Measurements from ENCODE around the gene LRRC30.

DNA sequence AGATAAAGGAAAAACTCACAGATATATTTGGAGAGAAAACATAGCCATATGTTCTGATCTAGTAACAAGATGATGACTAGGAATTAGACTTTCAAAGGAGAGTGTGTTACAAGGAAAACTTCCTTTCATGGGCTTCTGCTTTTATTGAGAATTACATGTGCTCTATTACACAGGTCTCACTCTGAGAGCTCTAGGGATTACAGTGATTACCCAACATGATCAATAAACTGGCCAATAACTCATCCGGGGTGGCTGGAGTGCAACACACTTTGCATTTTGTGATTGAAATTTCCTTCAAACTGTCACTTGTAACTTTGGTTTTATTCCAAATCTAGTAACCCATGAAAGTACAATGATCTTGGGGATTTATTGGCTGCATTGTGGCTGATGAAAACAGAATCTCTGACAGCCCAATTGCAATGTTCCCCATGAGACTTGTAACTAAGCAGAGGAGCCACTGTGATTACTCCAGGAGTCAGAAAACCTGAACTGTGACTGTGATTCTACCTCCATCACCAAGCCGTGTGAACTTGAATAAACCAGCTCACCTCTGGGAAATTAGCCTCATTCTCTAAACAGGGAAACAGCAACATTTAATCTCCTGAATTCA is 40.2 kb upstream of the LRRC30 start:
- TF ChIP-seq, protein P1, sequence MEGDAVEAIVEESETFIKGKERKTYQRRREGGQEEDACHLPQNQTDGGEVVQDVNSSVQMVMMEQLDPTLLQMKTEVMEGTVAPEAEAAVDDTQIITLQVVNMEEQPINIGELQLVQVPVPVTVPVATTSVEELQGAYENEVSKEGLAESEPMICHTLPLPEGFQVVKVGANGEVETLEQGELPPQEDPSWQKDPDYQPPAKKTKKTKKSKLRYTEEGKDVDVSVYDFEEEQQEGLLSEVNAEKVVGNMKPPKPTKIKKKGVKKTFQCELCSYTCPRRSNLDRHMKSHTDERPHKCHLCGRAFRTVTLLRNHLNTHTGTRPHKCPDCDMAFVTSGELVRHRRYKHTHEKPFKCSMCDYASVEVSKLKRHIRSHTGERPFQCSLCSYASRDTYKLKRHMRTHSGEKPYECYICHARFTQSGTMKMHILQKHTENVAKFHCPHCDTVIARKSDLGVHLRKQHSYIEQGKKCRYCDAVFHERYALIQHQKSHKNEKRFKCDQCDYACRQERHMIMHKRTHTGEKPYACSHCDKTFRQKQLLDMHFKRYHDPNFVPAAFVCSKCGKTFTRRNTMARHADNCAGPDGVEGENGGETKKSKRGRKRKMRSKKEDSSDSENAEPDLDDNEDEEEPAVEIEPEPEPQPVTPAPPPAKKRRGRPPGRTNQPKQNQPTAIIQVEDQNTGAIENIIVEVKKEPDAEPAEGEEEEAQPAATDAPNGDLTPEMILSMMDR (IDR thresholded peaks at IDR 0.05) = no peak
- no peak for TF ChIP-seq EZH2phosphoT487 (IDR thresholded peaks at IDR 0.05)
- no peak for TF ChIP-seq EZH2 (IDR thresholded peaks at IDR 0.05)
